Measurements from ENCODE around the gene GBE1. TPM values are rescaled to one million over a fixed set of nuclear protein-coding genes. Genes with fewer than 3 reads are reported as not detected.
A peak's percentile ranks its signal among the peaks of the same experiment; 100 is the strongest.

GBE1 gene
- polyA plus RNA-seq, 1 experiment, result 37.0 TPM

DNA sequence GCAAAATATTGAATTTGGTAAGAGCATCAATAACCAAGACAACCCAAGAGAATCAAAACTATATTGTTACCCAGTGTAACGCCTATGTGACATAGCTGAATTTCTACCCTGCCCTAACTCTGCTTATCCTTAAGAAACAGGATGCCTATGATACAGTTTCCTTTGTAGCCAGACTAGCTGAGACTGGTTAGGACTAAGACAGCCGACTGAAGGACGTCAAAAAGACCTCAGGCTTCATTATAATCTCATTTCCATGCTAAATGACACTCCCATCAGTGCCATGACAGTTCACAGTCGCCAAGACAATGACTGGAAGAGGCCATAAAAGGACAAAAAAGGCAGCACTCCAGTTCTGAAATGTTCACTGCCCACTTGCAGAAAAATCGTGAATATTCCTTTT, 66.8 kb downstream of the GBE1 start:
- Histone ChIP-seq H3K36me3 (ENCODE audit: control insufficient read depth, insufficient read depth, low read length) (no peaks in the 10 kb centered on the region), H3K27me3 (ENCODE audit: control insufficient read depth, insufficient read depth, low read length) (no peaks in the 10 kb centered on the region), H3K4me3 (ENCODE audit: low read depth, low read length) (no peak overlapping the region)
- DNase-seq (ENCODE audit: low read depth), result no peak
- ChIA-PET CTCF (interaction anchor here (0.7 to 1.7 kb wide), 2 partner anchors 26 to 30 kb away, joined by 3 to 4 read pairs; no protein-coding TSS in a partner anchor), POLR2A (no interaction called here)
- TF ChIP-seq, protein P1, sequence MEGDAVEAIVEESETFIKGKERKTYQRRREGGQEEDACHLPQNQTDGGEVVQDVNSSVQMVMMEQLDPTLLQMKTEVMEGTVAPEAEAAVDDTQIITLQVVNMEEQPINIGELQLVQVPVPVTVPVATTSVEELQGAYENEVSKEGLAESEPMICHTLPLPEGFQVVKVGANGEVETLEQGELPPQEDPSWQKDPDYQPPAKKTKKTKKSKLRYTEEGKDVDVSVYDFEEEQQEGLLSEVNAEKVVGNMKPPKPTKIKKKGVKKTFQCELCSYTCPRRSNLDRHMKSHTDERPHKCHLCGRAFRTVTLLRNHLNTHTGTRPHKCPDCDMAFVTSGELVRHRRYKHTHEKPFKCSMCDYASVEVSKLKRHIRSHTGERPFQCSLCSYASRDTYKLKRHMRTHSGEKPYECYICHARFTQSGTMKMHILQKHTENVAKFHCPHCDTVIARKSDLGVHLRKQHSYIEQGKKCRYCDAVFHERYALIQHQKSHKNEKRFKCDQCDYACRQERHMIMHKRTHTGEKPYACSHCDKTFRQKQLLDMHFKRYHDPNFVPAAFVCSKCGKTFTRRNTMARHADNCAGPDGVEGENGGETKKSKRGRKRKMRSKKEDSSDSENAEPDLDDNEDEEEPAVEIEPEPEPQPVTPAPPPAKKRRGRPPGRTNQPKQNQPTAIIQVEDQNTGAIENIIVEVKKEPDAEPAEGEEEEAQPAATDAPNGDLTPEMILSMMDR (IDR thresholded peaks at IDR 0.05; ENCODE audit: insufficient read depth, low read depth, low read length), result no peak

DNA sequence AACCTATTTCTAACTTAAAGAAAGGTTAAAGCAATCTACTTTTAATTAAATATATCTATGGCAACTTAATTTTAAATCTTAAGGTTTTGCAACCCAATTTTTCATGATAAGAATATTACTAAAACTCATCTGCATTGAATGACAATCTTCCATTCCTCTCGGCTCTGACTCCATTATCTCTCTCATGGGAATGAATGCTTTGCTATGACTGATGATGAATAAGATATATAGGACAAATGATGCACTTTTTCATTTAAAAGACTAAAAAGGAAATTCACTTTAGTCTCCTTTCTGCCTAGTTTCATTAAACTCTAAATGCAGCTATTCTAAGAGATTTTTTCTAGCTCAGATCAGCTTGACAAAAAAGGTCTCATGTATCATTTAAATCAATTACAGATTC, 68.7 kb downstream of the GBE1 start:
- TF ChIP-seq, protein P1 (IDR thresholded peaks at IDR 0.05; ENCODE audit: insufficient read depth, low read depth, low read length), result no peak
- no peak for DNase-seq (ENCODE audit: low read depth)
- Histone ChIP-seq H3K4me3 (ENCODE audit: low read depth, low read length) (no peak overlapping the region), H3K36me3 (ENCODE audit: control insufficient read depth, insufficient read depth, low read length) (no peaks in the 10 kb centered on the region; the same call in 1 of the 2 replicates), H3K27me3 (ENCODE audit: control insufficient read depth, insufficient read depth, low read length) (no peaks in the 10 kb centered on the region)
- ChIA-PET CTCF (no interaction called here), POLR2A (no interaction called here)

DNA sequence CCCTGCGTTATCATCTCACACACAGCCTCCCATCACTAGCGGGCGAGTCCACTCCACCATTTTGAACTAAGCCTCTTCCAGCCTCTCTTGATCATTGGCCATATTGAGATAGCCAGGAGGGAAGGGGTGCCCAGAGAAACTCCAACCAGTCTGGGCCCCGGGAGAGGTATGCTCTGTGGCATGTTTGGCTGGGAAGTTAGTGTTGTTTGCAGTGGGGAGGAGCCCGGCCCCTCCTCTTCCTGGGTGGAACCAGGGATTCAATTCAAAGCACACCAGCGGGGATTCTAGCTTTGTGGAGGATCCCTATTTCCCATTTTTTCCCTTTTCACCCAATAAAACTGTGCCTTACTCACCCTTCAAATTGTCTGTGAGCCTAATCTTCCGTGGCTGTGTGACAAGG, 71.8 kb downstream of the GBE1 start:
- Histone ChIP-seq H3K36me3 (ENCODE audit: control insufficient read depth, insufficient read depth, low read length) (no peaks in the 10 kb centered on the region; the same call in 1 of the 2 replicates), H3K27me3 (ENCODE audit: control insufficient read depth, insufficient read depth, low read length) (no peaks in the 10 kb centered on the region), H3K4me3 (ENCODE audit: low read depth, low read length) (no peak overlapping the region)
- ChIA-PET POLR2A (no interaction called here), CTCF (no interaction called here)
- DNase-seq (ENCODE audit: low read depth), result no peak
- TF ChIP-seq, protein P1 (IDR thresholded peaks at IDR 0.05; ENCODE audit: insufficient read depth, low read depth, low read length), result no peak

DNA sequence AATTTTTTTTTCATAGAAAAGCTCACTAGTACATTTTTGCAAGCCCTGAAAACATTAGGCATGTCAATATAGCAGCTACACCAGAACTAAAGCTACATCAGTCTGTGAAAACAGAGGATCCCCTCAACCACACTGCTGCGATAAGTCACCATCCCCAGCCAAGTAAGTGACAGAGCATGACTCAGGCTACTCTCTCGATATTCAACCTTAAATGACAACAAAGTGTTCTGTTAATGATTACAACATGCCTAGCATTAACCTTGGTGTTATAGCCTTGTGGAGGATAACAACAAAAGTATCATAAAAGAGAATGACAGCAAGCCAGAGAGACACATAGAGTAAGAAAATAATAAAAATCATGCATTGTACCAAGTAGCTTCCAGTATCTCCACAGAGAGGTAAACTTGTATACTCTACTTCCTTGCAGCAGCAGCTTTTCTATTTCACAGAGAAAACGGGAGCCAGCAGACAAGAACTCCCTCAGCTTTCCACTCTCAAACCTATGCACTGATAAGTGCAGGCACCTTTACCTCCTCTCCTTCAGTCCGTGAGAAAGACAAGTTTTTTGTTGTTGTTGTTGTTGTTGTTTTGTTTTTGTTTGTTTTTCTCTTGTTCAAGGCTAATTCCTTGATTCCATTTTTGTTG, 76.6 kb downstream of the GBE1 start:
- ChIA-PET CTCF (interaction anchor here (0.6 to 1.2 kb wide), 4 partner anchors 16 to 1608 kb away, joined by 3 read pairs; no protein-coding TSS in a partner anchor), POLR2A (no interaction called here)
- DNase-seq (ENCODE audit: low read depth), result peak; percentile 3

DNA sequence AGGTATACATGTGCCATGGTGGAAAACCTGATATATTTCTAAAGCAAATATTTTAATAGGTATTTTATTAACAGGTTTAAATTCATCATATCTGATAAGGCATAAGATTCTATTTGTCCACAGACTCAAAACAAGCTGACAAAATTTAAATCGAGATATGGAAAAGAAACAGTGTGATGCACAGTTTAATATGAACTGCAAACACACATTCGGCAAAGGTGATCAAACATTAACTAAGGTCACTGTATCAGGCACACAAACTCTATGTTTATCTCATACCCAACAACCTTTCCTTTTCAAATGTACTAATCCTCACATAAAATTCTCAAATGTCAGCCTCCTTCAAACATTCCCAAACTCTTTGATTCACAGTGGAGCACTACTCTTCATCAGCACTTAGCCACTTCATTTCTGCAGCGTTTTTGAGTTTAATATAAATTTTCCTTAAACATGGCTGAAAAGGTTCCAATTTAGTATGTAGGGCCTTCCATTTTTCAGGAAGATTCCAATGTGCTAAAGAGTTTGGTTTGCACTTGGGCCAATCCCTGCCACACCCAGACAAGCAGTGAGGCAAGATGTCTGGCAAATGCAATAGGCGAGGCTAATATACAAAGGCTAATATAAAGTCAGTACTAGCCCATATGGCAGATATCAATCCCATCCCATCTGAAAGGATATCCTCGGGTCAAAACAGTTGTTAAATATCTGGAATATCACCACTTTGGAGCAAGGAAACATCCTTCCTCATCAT, 84.6 kb downstream of the GBE1 start:
- CTCF ChIA-PET, result no interaction called here
- Histone ChIP-seq H3K4me3 (ENCODE audit: low read depth, low read length) (no peak overlapping the region), H3K36me3 (ENCODE audit: control insufficient read depth, insufficient read depth, low read length) (no peaks in the 10 kb centered on the region), H3K27me3 (ENCODE audit: control insufficient read depth, insufficient read depth, low read length) (no peaks in the 10 kb centered on the region)
- DNase-seq (ENCODE audit: low read depth), result no peak
- POLR2A ChIA-PET, result no interaction called here
- TF ChIP-seq, protein P1 (IDR thresholded peaks at IDR 0.05; ENCODE audit: insufficient read depth, low read depth, low read length), result no peak

More for the DNA sequence above, 76.6 kb downstream of the GBE1 start:
- no peaks in the 10 kb centered on the region for H3K27me3 ChIP-seq (ENCODE audit: control insufficient read depth, insufficient read depth, low read length)
- no peaks in the 10 kb centered on the region; the same call in 1 of the 2 replicates for H3K36me3 ChIP-seq (ENCODE audit: control insufficient read depth, insufficient read depth, low read length)
- TF ChIP-seq, protein P1 (IDR thresholded peaks at IDR 0.05; ENCODE audit: insufficient read depth, low read depth, low read length), result no peak
- H3K4me3 ChIP-seq (ENCODE audit: low read depth, low read length), result no peak overlapping the region
